HTR-8/SVneo (cell line): ENCODE measurements around the gene RPN2.

ENCODE experiments used
- DNase-seq: peaks from one replicate; pipeline ENCODE4 v3.0.0; 2011; ENCODE audit warnings: low spot score, mixed read lengths; ENCODE audit not compliant: insufficient read length
- FAIRE-seq: peaks from 2 replicates; lab custom pipeline; 2011; peaks lifted over from hg19 to GRCh38; lab: Jason Lieb, UNC

The RPN2 gene

GRCh38 chr20:37179683-37180524 lies 774 bp downstream of the RPN2 start:
- peak; percentile 90 for FAIRE-seq
- DNase-seq, result peak; percentile 45

- FAIRE-seq, result no peak
Measured at GRCh38 chr20:37185686-37186085, 6.6 kb downstream of the RPN2 start.

GRCh38 chr20:37188787-37189186 lies 9.7 kb downstream of the RPN2 start:
- FAIRE-seq (no peak), DNase-seq (no peak)

More at GRCh38 chr20:37185686-37186085, 6.6 kb downstream of the RPN2 start:
- DNase-seq, result no peak

GRCh38 chr20:37189416-37190016 lies 10.4 kb downstream of the RPN2 start:
- DNase-seq (no peak), FAIRE-seq (no peak)

- DNase-seq, result no peak
Measured at GRCh38 chr20:37190354-37191112, 11.4 kb downstream of the RPN2 start.

GRCh38 chr20:37192137-37192854 lies 13.2 kb downstream of the RPN2 start:
- DNase-seq (peak; percentile 95), FAIRE-seq (peak; percentile 96)

More at GRCh38 chr20:37190354-37191112, 11.4 kb downstream of the RPN2 start:
- no peak for FAIRE-seq

GRCh38 chr20:37193226-37193625 lies 14.1 kb downstream of the RPN2 start:
- DNase-seq (no peak), FAIRE-seq (no peak)

GRCh38 chr20:37193821-37194220 lies 14.7 kb downstream of the RPN2 start:
- no peak for DNase-seq
- FAIRE-seq, result no peak

- no peak for DNase-seq
- FAIRE-seq, result no peak
Measured at GRCh38 chr20:37194621-37195417, 15.7 kb downstream of the RPN2 start.

GRCh38 chr20:37198932-37199660 lies 20.0 kb downstream of the RPN2 start:
- FAIRE-seq (no peak), DNase-seq (no peak)

- FAIRE-seq (no peak), DNase-seq (no peak)
Measured at GRCh38 chr20:37200376-37200775, 21.2 kb downstream of the RPN2 start.

GRCh38 chr20:37200926-37201826 lies 22.0 kb downstream of the RPN2 start:
- peak; percentile 42 for FAIRE-seq
- no peak for DNase-seq

- FAIRE-seq, result no peak
- no peak for DNase-seq
Measured at GRCh38 chr20:37201827-37202162, 22.7 kb downstream of the RPN2 start.

- FAIRE-seq, result peak; percentile 95
- DNase-seq, result peak; percentile 97
Measured at GRCh38 chr20:37202267-37202943, 23.3 kb downstream of the RPN2 start.

GRCh38 chr20:37204056-37204455 lies 24.9 kb downstream of the RPN2 start:
- FAIRE-seq, result peak; percentile 91
- no peak for DNase-seq

- FAIRE-seq (no peak), DNase-seq (no peak)
Measured at GRCh38 chr20:37205130-37205529, 26.0 kb downstream of the RPN2 start.

GRCh38 chr20:37205794-37206193 lies 26.7 kb downstream of the RPN2 start:
- peak; percentile 4 for FAIRE-seq

More at GRCh38 chr20:37205794-37206193, 26.7 kb downstream of the RPN2 start:
- DNase-seq, result no peak
